Fibroblast of skin of abdomen (primary cell): ENCODE results near the gene CACNA1A.
"Not testable (repeated sequence)": the region's sequence is repeated elsewhere in the genome, so short reads cannot be mapped to it uniquely, and the experiment has no call there.

Experiments used
- DNase-seq: peaks from one replicate; pipeline ENCODE4 v3.0.0-alpha.2; 2013

The CACNA1A gene

DNA sequence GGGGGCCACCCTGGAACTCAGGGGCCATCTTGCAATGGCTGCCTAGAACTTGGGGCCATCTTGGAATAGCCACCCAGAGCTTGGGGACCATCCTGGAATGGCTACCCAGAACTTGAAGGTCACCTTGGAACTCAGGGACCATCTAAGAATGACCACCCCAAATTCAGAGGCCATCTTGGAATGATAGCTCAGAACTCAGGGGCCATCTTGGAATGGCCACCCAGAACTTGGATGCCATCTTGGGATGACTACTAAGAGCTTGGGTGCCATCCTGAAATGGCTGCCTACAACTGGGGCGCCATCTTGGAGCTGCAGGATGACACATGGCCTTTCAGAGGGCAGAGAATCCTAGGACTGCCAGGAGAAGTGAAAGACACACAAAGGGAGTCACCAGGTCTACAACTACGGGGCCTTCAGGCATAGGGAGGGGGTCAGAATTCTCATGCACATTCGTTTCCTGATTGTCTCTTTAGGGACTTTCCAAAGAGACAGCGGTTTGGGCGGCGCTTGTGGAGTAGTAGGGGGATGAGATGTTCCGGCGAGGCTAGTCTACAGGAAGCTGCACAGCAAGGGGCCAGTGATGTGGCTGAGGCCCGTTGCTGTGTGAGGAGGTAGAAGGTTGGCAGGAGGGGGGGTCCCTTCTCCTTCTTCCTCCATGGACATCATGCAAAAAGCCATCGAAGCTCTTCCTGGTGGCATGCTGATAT lies 231.1 kb downstream of the CACNA1A start:
- no peak for DNase-seq

- DNase-seq, result no peak
Observed at GRCh38 chr19:13270514-13271105, 235.7 kb downstream of the CACNA1A start.

- no peak for DNase-seq
Observed at GRCh38 chr19:13269348-13269747, 236.9 kb downstream of the CACNA1A start.

- DNase-seq, result no peak
Observed at GRCh38 chr19:13267889-13268288, 238.4 kb downstream of the CACNA1A start.

DNA sequence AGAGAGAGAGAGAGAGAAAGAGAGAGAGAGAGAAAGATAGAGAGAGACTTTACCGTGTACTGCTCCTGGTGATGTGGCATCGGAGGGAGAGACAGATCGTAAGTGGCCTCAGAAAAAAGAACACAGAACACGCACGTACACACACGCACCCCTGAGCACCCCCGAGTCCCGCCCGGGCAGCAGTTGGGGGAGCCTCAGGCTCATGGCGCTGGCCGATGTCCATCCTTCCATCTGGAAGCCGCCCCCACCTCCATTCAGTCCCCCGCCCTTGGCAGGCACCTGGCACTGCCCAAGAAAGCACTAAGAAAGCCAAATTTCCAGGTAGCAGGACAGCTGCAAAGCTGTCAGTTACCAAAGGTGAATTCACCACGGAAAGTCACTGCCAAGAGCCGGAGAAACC lies 239.1 kb downstream of the CACNA1A start:
- DNase-seq, result no peak

DNA sequence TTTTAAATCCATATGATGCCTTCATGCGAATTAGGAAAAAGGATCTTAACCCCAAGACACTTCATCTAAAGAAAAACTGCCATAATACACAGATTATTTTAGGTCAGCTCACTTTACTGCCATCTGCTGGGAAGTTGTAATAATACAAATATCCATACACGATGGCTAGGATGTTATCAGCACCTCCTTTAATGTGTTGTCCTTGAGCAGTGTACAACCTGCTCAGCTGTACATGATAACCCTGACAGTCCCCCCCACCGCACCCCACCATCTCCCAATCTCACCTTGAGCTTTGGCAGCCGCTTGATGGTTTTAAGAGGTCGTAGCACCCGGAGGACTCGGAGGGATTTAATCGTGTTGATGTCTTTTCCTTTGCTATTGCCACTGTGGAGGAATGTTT lies 243.8 kb downstream of the CACNA1A start:
- peak; percentile 50 for DNase-seq

- DNase-seq, result peak; percentile 77
Observed at GRCh38 chr19:13260883-13261653, 245.2 kb downstream of the CACNA1A start.

DNA sequence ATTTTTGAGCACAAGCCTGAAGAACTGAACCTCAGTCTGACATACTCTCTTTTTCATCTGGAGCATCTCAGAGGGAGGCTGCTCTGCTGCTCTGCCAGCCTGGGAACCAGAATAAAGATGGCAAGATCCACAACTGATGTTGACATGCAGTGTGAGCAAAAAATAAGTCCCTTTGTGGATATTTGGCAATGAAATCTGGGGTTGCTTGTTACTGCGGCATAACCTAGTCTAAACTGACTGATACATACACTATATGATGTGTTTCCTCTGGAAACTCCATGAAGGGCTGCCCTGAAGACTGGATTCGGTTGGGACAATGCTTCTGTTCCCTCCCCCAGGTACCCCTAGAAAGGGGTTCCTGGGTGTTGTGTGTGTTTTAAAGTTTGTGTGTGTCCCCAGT lies 249.4 kb downstream of the CACNA1A start:
- DNase-seq, result no peak

GRCh38 chr19:13256398-13256797 lies 249.9 kb downstream of the CACNA1A start:
- not testable (repeated sequence) for DNase-seq

DNA sequence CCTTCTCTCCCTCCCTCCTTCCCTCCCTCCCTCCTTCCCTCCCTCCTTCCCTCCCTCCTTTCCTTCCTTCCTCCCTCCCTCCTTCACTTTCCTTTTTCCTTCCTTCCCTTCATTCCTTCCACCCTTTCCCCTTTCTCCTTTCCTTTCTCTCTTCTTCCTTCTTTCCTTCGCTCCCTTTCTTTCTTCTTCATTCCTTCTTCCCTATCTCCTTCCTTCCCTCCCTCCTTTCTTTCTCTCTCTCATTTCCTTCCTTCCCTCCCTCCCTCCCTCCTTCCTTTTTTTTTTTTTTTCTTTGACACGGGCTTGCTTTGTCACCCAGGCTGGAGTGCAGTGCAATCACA lies 250.6 kb downstream of the CACNA1A start:
- no peak for DNase-seq

GRCh38 chr19:13255041-13255718 lies 251.1 kb downstream of the CACNA1A start:
- DNase-seq, result no peak

GRCh38 chr19:13252569-13253335 lies 253.5 kb downstream of the CACNA1A start:
- DNase-seq, result no peak

DNA sequence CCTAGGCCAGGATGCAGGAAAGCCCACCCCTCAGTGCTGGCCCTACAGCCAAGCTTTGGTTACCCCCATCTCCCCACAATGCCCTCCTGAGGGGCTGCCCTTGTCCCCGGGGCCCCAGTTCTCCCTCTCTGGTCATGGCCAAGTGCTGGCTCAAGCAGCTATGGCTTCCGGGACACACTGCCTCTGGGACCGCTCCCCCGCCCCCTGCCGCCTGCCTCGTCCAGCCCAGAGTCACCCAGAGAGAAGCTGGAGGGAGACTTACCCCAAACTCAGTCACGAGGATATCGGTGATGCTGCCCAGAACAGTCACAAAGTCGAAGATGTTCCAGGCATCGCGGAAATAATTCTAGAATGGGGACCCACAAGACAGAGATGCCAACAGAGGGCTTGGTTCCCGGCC lies 261.4 kb downstream of the CACNA1A start:
- no peak for DNase-seq

GRCh38 chr19:13241231-13242104 lies 264.8 kb downstream of the CACNA1A start:
- DNase-seq, result no peak

DNA sequence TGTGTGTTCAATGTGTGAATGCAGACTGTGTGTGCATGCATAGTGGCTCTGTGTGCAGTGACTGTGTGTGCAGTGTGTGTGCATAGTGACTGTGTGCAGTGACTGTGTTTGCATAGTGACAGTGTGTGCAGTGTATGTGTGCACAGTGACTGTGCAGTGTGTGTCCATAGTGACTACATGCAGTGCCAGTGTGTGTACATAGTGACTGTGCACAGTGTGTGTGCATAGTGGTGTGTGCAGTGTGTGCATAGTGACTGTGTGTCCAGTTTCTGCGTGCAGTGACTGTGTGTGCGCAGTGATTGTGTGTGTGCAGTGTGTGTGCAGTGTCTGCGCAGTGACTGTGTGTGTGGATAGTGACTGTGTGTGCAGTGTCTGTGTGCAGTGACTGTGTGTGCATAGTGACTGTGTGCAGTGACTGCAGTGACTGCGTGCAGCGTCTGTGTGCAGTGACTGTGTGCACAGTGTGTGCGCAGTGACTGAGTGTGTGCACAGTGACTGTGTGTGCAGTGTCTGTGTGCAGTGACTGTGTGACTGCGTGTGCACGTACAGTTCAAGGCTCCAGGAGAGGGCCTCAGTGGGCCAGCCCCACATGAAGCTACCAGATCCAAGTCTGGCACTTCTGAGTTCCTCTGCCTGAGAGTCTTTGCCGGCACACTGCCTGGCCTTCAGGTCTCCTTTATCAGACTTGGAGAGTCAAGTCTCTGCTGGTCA lies 265.8 kb downstream of the CACNA1A start:
- DNase-seq, result no peak

GRCh38 chr19:13238891-13239534 lies 267.3 kb downstream of the CACNA1A start:
- no peak for DNase-seq

- DNase-seq, result peak; percentile 28
Observed at GRCh38 chr19:13234518-13234917, 271.8 kb downstream of the CACNA1A start.

DNA sequence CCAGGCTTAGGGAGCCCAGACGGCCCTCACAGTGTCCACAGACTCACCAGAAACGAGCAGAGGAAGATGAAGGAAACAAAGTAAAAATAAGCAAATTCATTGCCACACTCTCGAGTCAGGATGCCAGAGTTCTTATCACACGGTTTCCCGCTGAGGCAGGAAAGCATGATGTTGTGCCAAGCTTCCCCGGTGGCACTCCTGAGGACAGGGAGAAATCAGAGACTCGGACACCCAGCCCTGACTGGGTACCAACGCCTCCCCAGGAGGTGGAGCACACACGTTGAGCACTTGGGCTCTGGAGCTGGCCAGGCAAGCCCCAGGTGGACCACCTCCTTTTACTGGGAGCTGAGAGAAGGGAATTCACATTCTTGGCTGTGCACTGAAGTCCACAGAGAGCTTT lies 274.6 kb downstream of the CACNA1A start:
- DNase-seq, result no peak

DNA sequence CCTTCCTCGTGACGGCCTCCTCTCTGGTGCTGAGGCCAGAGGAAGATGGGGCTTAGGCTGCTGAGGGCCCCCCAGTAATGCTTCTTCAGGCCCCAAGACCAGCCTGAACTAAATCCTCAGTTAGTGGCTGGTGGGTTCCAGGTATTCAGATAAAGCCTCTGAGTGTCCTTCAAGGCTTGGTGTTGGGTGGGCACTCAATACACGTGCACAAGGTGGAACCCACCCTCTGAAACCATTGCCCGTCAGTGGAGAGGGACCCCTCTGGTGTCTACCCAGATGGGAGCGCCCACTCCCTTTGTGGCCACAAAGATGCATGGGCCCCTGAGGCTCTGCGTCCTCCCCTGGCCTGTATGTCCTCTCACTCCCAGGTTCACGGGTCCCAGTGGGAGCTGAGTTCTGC lies 277.0 kb downstream of the CACNA1A start:
- no peak for DNase-seq

- DNase-seq, result no peak
Observed at GRCh38 chr19:13228561-13228960, 277.7 kb downstream of the CACNA1A start.
